ENCODE results near the gene KDM1A. TPM values are rescaled to one million over a fixed set of nuclear protein-coding genes. Genes with fewer than 3 reads are reported as not detected.

KDM1A gene
- polyA plus RNA-seq, 3 donors, result 22.1 to 30.2 (median 24.1) TPM

- H2AFZ ChIP-seq (ENCODE audit: insufficient read depth, low read depth, low read length, poor library complexity, severe bottlenecking), result peak overlapping the region; percentile 49
- peak overlapping the region; percentile 19 for H3K9ac ChIP-seq (ENCODE audit: insufficient read depth, low read length, poor library complexity, severe bottlenecking)
- H3K27me3 Mint-ChIP-seq (ENCODE audit: low read depth in 3 of 3), result no peaks in the 10 kb centered on the region
- no peaks in the 10 kb centered on the region for H3K27me3 ChIP-seq (ENCODE audit: control insufficient read depth in 2 of 2, insufficient read depth in 2 of 2, low read length in 2 of 2)
- peaks cover 12 to 35% of the 10 kb centered on the region in 2 donors for H3K4me1 ChIP-seq (ENCODE audit: control insufficient read depth in 1 of 2, insufficient read depth in 2 of 2, low read length in 2 of 2)
- H3K4me3 Mint-ChIP-seq, result peak overlapping the region in 1 of 2 donors; percentile 53
- H3K79me2 ChIP-seq (ENCODE audit: insufficient read depth, low read length), result peaks cover 23% of the 10 kb centered on the region
- H3K4me2 ChIP-seq (replicated peaks; ENCODE audit: extremely low read depth, low read length, poor library complexity, severe bottlenecking), result peak overlapping the region; percentile 61
- no CpG with 5 or more reads among the region's 8 CpGs for WGBS (ENCODE audit: insufficient coverage)
- peaks cover 38% of the 10 kb centered on the region for H4K20me1 ChIP-seq (ENCODE audit: insufficient read depth, low read length)
- peak overlapping the region in 1 of 2 donors; percentile 61 for H3K27ac ChIP-seq (ENCODE audit: low read depth in 1 of 2, low read length in 2 of 2)
- H3K36me3 ChIP-seq (replicated peaks in 1 of 2; ENCODE audit: control insufficient read depth in 1 of 2, insufficient read depth in 2 of 2, low read length in 2 of 2), result no peaks in the 10 kb centered on the region
- DNase-seq, result no peak
- H3K4me3 ChIP-seq (replicated peaks in 1 of 3; ENCODE audit: low read depth in 2 of 3, low read length in 3 of 3), result peak overlapping the region in 2 of 3 experiments; percentile 23 to 57
- peaks cover 43% of the 10 kb centered on the region for H3K4me1 Mint-ChIP-seq
- H3K9me3 Mint-ChIP-seq, result no peaks in the 10 kb centered on the region
- intact Hi-C loops (cut with micrococcal nuclease), result no loop called here
- H3K9me3 ChIP-seq (replicated peaks in 1 of 2; ENCODE audit: control insufficient read depth in 1 of 2, insufficient read depth in 1 of 2, low read length in 2 of 2), result no peaks in the 10 kb centered on the region
- H3K36me3 Mint-ChIP-seq, result no peaks in the 10 kb centered on the region
- TF ChIP-seq, protein P1, sequence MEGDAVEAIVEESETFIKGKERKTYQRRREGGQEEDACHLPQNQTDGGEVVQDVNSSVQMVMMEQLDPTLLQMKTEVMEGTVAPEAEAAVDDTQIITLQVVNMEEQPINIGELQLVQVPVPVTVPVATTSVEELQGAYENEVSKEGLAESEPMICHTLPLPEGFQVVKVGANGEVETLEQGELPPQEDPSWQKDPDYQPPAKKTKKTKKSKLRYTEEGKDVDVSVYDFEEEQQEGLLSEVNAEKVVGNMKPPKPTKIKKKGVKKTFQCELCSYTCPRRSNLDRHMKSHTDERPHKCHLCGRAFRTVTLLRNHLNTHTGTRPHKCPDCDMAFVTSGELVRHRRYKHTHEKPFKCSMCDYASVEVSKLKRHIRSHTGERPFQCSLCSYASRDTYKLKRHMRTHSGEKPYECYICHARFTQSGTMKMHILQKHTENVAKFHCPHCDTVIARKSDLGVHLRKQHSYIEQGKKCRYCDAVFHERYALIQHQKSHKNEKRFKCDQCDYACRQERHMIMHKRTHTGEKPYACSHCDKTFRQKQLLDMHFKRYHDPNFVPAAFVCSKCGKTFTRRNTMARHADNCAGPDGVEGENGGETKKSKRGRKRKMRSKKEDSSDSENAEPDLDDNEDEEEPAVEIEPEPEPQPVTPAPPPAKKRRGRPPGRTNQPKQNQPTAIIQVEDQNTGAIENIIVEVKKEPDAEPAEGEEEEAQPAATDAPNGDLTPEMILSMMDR (IDR thresholded peaks at IDR 0.05), result no peak
- peak overlapping the region in 5 of 7 donors; percentile 8 to 64 (median 48) for H3K27ac Mint-ChIP-seq
Measured at GRCh38 chr1:23118957-23119792, 99.9 kb downstream of the KDM1A start.

- peaks cover 8 to 27% of the 10 kb centered on the region in 2 donors for H3K4me1 ChIP-seq (ENCODE audit: control insufficient read depth in 1 of 2, insufficient read depth in 2 of 2, low read length in 2 of 2)
- peaks cover 33% of the 10 kb centered on the region for H3K4me1 Mint-ChIP-seq
- TF ChIP-seq, protein P1 (IDR thresholded peaks at IDR 0.05), result no peak
- H3K27me3 Mint-ChIP-seq (ENCODE audit: low read depth in 3 of 3), result no peaks in the 10 kb centered on the region
- H3K9ac ChIP-seq (ENCODE audit: insufficient read depth, low read length, poor library complexity, severe bottlenecking), result no peak overlapping the region
- intact Hi-C loops (cut with micrococcal nuclease), result no loop called here
- no peak overlapping the region for H3K4me3 ChIP-seq (replicated peaks in 1 of 3; ENCODE audit: low read depth in 2 of 3, low read length in 3 of 3)
- no peak overlapping the region for H2AFZ ChIP-seq (ENCODE audit: insufficient read depth, low read depth, low read length, poor library complexity, severe bottlenecking)
- H3K27me3 ChIP-seq (ENCODE audit: control insufficient read depth in 2 of 2, insufficient read depth in 2 of 2, low read length in 2 of 2), result no peaks in the 10 kb centered on the region
- peak overlapping the region in 1 of 7 donors; percentile 79 for H3K27ac Mint-ChIP-seq
- H3K36me3 ChIP-seq (replicated peaks in 1 of 2; ENCODE audit: control insufficient read depth in 1 of 2, insufficient read depth in 2 of 2, low read length in 2 of 2), result no peaks in the 10 kb centered on the region
- H3K9me3 Mint-ChIP-seq, result no peaks in the 10 kb centered on the region
- H3K36me3 Mint-ChIP-seq, result no peaks in the 10 kb centered on the region
- H3K9me3 ChIP-seq (replicated peaks in 1 of 2; ENCODE audit: control insufficient read depth in 1 of 2, insufficient read depth in 1 of 2, low read length in 2 of 2), result no peaks in the 10 kb centered on the region
- DNase-seq, result no peak
- no peak overlapping the region for H3K27ac ChIP-seq (ENCODE audit: low read depth in 1 of 2, low read length in 2 of 2)
- H4K20me1 ChIP-seq (ENCODE audit: insufficient read depth, low read length), result peaks cover 36% of the 10 kb centered on the region
- no peak overlapping the region for H3K4me3 Mint-ChIP-seq
- WGBS (ENCODE audit: insufficient coverage), result 100% methylated on average over 2 of the region's 3 CpGs
- no peak overlapping the region for H3K4me2 ChIP-seq (replicated peaks; ENCODE audit: extremely low read depth, low read length, poor library complexity, severe bottlenecking)
- H3K79me2 ChIP-seq (ENCODE audit: insufficient read depth, low read length), result peaks cover 26% of the 10 kb centered on the region
Measured at GRCh38 chr1:23120383-23120782, 101.1 kb downstream of the KDM1A start.

All from CD14-positive monocyte (primary cell).